ENCODE data around the gene ACACB. TPM values are rescaled to one million over a fixed set of nuclear protein-coding genes. Genes with fewer than 3 reads are reported as not detected.

The ACACB gene
- polyA plus RNA-seq, 2 of the 4 experiments (the other 2 are of a cell fraction) = 6.8 to 7.6 TPM

DNA sequence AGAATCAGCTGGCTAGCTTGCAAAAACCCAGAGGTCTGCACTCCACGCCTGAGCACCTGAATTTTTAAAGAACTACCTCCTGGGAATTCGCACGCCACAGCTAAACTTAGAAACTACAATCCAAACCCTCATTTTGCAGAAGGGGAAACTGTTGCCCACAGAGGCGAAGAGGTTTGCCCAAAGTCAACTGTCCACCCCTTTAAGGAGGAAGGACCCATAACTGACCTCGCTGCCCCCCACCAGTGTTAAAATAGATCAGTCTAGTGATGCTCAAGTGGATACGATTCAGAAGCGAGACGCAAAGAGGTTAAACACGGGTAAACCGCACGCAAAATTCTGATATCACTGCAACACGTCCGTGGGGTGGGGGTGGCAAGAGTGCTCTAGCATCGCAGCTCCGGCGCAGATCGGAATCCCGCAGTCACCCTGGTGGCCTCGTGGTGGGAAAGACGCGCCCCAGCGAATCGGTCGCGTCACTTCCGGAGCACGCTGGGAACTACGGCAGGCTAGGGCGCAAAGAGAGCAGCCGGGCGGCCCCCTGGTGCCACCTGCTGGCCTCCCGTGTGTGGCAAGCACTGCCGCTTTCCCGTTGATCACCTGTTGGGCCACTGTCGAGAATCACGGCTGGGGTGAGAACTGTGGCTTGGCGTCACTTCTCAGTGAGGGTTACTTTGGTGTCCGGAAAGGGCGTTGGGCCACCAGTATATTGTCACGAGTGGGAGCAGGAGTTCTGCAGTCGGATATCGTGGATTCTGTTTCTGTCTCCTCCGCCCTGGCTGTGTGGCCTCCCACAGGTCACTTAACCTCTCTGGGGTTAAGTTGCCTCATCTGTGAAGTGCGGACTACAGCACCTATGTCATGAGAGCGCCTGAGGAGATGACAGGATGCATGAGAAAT lies 23.1 kb upstream of the ACACB start, which contains the start of gene ALKBH2:
ALKBH2 (minus strand) TSS at position 451 of the 897 bp plus-strand sequence. CDS start 686 bp downstream, outside the sequence.
- no peaks in the 10 kb centered on the region for H3K9me3 ChIP-seq
- 10% methylated on average over 32 of the region's 45 CpGs for WGBS (ENCODE audit: missing lambda C conversion rate)
- peak within 1 kb of the TSS; percentile 77 to 90 for H3K27ac ChIP-seq
- ChIA-PET CTCF (interaction anchor here (0.7 to 3.1 kb wide), 45 partner anchors 9 to 1175 kb away, joined by 3 to 13 read pairs (median 4); partner anchors contain the start of genes ISCU and USP30), POLR2A (interaction anchor here (0.5 kb wide), 1 partner anchor 19 kb away, joined by 4 read pairs; no protein-coding TSS in a partner anchor)
- FAIRE-seq (peak; percentile 28), ATAC-seq (peak; percentile 68 to 70), DNase-seq (ENCODE audit: low read depth in 1 of 2, low spot score in 1 of 2) (peak; percentile 93 to 95)
- H3K4me3 ChIP-seq = peak within 1 kb of the TSS; percentile 56
- H3K4me1 ChIP-seq = peaks cover 16% of the 10 kb centered on the region; the same call in 1 of the 3 replicates
- peak within 1 kb of the TSS; percentile 95 for H3K4me2 ChIP-seq
- peak; percentile 90; the same call in 1 of the 2 replicates for TF ChIP-seq TP53 (CRISPR knock-in tag; IDR thresholded peaks at IDR 0.05)
- TF ChIP-seq, protein P1, sequence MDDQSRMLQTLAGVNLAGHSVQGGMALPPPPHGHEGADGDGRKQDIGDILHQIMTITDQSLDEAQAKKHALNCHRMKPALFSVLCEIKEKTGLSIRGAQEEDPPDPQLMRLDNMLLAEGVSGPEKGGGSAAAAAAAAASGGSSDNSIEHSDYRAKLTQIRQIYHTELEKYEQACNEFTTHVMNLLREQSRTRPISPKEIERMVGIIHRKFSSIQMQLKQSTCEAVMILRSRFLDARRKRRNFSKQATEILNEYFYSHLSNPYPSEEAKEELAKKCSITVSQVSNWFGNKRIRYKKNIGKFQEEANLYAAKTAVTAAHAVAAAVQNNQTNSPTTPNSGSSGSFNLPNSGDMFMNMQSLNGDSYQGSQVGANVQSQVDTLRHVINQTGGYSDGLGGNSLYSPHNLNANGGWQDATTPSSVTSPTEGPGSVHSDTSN (IDR thresholded peaks at IDR 0.05) = peak; percentile 56
- TF ChIP-seq, protein P2, sequence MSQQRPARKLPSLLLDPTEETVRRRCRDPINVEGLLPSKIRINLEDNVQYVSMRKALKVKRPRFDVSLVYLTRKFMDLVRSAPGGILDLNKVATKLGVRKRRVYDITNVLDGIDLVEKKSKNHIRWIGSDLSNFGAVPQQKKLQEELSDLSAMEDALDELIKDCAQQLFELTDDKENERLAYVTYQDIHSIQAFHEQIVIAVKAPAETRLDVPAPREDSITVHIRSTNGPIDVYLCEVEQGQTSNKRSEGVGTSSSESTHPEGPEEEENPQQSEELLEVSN (IDR thresholded peaks at IDR 0.05; ENCODE audit: borderline replicate concordance, low read depth) = peak; percentile 100
- TF ChIP-seq CHD2 (IDR thresholded peaks at IDR 0.05; ENCODE audit: low read length, partially characterized antibody) = peak; percentile 91
- no peak for TF ChIP-seq HEYL (CRISPR knock-in tag; IDR thresholded peaks at IDR 0.05)
- no peak for TF ChIP-seq RNF2 (IDR thresholded peaks at IDR 0.05; ENCODE audit: borderline replicate concordance, low read depth)
- TF ChIP-seq ESRRA (IDR thresholded peaks at IDR 0.05; ENCODE audit: borderline replicate concordance, low read length) = peak; percentile 41; the same call in 1 of the 2 replicates
- no peak for TF ChIP-seq CBX8 (IDR thresholded peaks at IDR 0.05)
- no peak for TF ChIP-seq KDM5A (IDR thresholded peaks at IDR 0.05)
- TF ChIP-seq FOXS1 (CRISPR knock-in tag; IDR thresholded peaks at IDR 0.05) = no peak; the same call in 1 of the 2 replicates
- TF ChIP-seq, protein P3, sequence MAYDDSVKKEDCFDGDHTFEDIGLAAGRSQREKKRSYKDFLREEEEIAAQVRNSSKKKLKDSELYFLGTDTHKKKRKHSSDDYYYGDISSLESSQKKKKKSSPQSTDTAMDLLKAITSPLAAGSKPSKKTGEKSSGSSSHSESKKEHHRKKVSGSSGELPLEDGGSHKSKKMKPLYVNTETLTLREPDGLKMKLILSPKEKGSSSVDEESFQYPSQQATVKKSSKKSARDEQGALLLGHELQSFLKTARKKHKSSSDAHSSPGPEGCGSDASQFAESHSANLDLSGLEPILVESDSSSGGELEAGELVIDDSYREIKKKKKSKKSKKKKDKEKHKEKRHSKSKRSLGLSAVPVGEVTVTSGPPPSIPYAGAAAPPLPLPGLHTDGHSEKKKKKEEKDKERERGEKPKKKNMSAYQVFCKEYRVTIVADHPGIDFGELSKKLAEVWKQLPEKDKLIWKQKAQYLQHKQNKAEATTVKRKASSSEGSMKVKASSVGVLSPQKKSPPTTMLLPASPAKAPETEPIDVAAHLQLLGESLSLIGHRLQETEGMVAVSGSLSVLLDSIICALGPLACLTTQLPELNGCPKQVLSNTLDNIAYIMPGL (CRISPR knock-in tag; IDR thresholded peaks at IDR 0.05; ENCODE audit: borderline replicate concordance) = peak; percentile 83; the same call in 1 of the 2 replicates
- TF ChIP-seq, protein P4, sequence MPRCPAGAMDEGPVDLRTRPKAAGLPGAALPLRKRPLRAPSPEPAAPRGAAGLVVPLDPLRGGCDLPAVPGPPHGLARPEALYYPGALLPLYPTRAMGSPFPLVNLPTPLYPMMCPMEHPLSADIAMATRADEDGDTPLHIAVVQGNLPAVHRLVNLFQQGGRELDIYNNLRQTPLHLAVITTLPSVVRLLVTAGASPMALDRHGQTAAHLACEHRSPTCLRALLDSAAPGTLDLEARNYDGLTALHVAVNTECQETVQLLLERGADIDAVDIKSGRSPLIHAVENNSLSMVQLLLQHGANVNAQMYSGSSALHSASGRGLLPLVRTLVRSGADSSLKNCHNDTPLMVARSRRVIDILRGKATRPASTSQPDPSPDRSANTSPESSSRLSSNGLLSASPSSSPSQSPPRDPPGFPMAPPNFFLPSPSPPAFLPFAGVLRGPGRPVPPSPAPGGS (IDR thresholded peaks at IDR 0.05) = peak; percentile 84
- no peak for TF ChIP-seq NR3C1 (IDR thresholded peaks at IDR 0.05)
- no peak for TF ChIP-seq HDAC2 (IDR thresholded peaks at IDR 0.05)
- peak; percentile 33; the same call in 1 of the 2 replicates for TF ChIP-seq GATA3 (IDR thresholded peaks at IDR 0.05; ENCODE audit: borderline replicate concordance)
- peak; percentile 97 for TF ChIP-seq MYC (IDR thresholded peaks at IDR 0.05; ENCODE audit: borderline replicate concordance, low read length)
- peak; percentile 43; the same call in 1 of the 2 replicates for TF ChIP-seq FOSB (CRISPR knock-in tag; IDR thresholded peaks at IDR 0.05)
- no peak for TF ChIP-seq CBX2 (IDR thresholded peaks at IDR 0.05; ENCODE audit: borderline replicate concordance, low read depth)
- TF ChIP-seq RAD21 (conservative IDR thresholded peaks at IDR 0.05 in 1 of 2, IDR thresholded peaks at IDR 0.05 in 1 of 2) = peak; percentile 96
- TF ChIP-seq, protein P5, sequence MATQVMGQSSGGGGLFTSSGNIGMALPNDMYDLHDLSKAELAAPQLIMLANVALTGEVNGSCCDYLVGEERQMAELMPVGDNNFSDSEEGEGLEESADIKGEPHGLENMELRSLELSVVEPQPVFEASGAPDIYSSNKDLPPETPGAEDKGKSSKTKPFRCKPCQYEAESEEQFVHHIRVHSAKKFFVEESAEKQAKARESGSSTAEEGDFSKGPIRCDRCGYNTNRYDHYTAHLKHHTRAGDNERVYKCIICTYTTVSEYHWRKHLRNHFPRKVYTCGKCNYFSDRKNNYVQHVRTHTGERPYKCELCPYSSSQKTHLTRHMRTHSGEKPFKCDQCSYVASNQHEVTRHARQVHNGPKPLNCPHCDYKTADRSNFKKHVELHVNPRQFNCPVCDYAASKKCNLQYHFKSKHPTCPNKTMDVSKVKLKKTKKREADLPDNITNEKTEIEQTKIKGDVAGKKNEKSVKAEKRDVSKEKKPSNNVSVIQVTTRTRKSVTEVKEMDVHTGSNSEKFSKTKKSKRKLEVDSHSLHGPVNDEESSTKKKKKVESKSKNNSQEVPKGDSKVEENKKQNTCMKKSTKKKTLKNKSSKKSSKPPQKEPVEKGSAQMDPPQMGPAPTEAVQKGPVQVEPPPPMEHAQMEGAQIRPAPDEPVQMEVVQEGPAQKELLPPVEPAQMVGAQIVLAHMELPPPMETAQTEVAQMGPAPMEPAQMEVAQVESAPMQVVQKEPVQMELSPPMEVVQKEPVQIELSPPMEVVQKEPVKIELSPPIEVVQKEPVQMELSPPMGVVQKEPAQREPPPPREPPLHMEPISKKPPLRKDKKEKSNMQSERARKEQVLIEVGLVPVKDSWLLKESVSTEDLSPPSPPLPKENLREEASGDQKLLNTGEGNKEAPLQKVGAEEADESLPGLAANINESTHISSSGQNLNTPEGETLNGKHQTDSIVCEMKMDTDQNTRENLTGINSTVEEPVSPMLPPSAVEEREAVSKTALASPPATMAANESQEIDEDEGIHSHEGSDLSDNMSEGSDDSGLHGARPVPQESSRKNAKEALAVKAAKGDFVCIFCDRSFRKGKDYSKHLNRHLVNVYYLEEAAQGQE (IDR thresholded peaks at IDR 0.05) = peak; percentile 92
- TF ChIP-seq, protein P6, sequence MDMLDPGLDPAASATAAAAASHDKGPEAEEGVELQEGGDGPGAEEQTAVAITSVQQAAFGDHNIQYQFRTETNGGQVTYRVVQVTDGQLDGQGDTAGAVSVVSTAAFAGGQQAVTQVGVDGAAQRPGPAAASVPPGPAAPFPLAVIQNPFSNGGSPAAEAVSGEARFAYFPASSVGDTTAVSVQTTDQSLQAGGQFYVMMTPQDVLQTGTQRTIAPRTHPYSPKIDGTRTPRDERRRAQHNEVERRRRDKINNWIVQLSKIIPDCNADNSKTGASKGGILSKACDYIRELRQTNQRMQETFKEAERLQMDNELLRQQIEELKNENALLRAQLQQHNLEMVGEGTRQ (IDR thresholded peaks at IDR 0.05) = peak; percentile 67; the same call in 1 of the 2 replicates
- no peak for TF ChIP-seq CHD4 (IDR thresholded peaks at IDR 0.05; ENCODE audit: borderline replicate concordance)
- TF ChIP-seq JUNB (IDR thresholded peaks at IDR 0.05) = no peak
- TF ChIP-seq MAFK (IDR thresholded peaks at IDR 0.05; ENCODE audit: partially characterized antibody) = no peak
- peak; percentile 79 for TF ChIP-seq EHF (CRISPR knock-in tag; IDR thresholded peaks at IDR 0.05)
- no peak for TF ChIP-seq ZC3H11A (IDR thresholded peaks at IDR 0.05)
- no peak for TF ChIP-seq ZNF302 (CRISPR knock-in tag; IDR thresholded peaks at IDR 0.05)
- no peak for TF ChIP-seq BHLHE40 (IDR thresholded peaks at IDR 0.05; ENCODE audit: low read depth, low read length)
- peak; percentile 90 for TF ChIP-seq SMC3 (IDR thresholded peaks at IDR 0.05)
- TF ChIP-seq, protein P7, sequence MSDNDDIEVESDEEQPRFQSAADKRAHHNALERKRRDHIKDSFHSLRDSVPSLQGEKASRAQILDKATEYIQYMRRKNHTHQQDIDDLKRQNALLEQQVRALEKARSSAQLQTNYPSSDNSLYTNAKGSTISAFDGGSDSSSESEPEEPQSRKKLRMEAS (IDR thresholded peaks at IDR 0.05) = peak; percentile 100
